Measurements from ENCODE around the gene SNRPD2.

SNRPD2 gene

DNA sequence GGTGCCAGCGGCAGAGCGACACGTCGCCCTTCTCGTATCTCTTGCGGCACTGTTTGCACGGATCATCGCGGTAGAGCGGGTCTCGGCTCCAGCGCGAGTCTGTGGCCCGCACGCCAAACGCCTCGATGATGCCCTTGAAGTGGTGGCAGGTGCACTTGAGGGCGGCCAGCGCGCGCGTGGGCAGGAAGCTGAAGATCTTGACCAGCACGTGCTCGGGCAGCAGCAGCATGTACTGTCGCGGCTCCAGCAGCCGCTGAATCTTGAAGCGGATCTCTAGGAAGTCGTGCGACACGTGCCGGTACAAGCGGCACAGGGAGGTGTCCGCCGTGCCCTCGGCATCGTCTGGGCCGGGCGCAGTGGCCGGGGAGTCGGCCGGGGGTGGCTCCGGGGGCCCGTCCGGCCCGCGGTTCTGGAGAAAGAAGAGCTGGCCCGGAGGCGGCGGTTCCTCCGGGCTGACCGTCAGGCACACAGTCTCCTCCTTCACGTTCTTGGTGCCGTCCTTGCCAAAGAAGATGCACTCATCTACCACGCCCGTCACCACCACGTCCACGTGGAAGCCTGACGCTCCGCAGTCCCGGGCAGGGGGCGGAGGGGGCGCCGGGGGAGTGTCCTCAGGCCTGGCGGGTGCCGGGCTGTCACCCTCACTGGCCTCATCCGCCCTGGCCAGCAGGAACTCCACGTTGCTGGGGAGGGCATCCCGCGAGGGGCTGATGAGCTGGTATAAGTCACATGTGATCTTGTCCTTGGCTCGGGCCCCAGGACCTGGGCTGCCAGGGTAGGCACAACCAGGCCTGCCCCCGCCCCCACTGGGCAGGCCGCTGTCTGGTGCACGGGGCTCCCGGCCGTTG lies 20.3 kb upstream of the SNRPD2 start:
- H3K36me3 ChIP-seq (ENCODE audit: insufficient read depth, insufficient read length, low read length) = peaks cover 31% of the 10 kb centered on the region
- no peaks in the 10 kb centered on the region for H3K27me3 ChIP-seq (ENCODE audit: insufficient read depth, insufficient read length)
- no peak overlapping the region for H3K4me3 ChIP-seq (ENCODE audit: insufficient read length, low read depth)
- H3K9me3 ChIP-seq (ENCODE audit: insufficient read depth, low read length) = no peaks in the 10 kb centered on the region
- H3K4me1 ChIP-seq (ENCODE audit: insufficient read depth, insufficient read length) = peaks cover 4% of the 10 kb centered on the region
- DNase-seq (ENCODE audit: low read depth, low spot score) = no peak
- H3K9ac ChIP-seq (ENCODE audit: insufficient read length, low read depth) = no peak overlapping the region
- no peak for TF ChIP-seq SUZ12 (IDR thresholded peaks at IDR 0.05; ENCODE audit: extremely low read depth, insufficient read depth, insufficient read length)
- no peak for TF ChIP-seq YY1 (IDR thresholded peaks at IDR 0.05; ENCODE audit: insufficient read depth, insufficient read length)
- TF ChIP-seq ZNF274 (IDR thresholded peaks at IDR 0.05; ENCODE audit: low read depth, low read length) = no peak

DNA sequence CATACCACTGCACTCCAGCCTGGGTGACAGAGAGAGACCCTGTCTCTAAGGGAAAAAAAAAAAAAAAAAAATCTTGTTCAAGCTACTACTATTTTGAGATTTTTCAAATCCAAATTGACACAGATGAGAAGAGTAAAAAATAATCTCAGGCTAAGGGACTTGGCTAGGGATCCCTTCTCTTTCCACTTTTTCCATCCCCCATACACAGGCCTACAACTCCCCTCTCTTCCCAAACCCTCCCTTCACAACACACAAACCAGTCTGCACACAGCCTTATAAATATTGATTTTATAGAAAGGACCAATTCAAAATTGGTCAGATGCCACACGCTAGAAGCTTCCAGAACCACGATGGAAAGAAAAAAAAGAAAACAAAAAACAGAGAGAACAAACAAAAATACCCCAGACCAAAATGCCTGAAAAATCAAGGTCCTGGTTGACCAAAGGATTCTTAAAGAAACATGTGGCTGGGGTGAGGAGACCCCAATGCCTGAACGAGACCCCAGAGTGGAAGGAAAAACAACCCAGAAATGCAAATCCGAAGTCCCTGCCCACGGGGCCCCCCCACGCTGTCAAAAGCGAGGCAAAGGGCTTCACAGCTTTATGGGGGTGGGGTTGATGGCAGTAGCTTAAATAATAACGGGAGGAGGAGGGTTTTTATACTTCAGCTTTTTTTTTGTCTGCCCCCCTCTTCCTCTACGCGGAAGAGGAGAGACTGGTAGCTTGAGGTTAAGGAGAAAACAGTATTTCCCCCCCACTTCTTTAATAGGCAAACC lies 18.8 kb upstream of the SNRPD2 start:
- H3K4me3 ChIP-seq (ENCODE audit: insufficient read length, low read depth) = no peak overlapping the region
- peaks cover 4% of the 10 kb centered on the region for H3K4me1 ChIP-seq (ENCODE audit: insufficient read depth, insufficient read length)
- H3K27me3 ChIP-seq (ENCODE audit: insufficient read depth, insufficient read length) = no peaks in the 10 kb centered on the region
- no peak overlapping the region for H3K9ac ChIP-seq (ENCODE audit: insufficient read length, low read depth)
- peaks cover 31% of the 10 kb centered on the region for H3K36me3 ChIP-seq (ENCODE audit: insufficient read depth, insufficient read length, low read length)
- no peaks in the 10 kb centered on the region for H3K9me3 ChIP-seq (ENCODE audit: insufficient read depth, low read length)
- no peak for DNase-seq (ENCODE audit: low read depth, low spot score)
- no peak for TF ChIP-seq YY1 (IDR thresholded peaks at IDR 0.05; ENCODE audit: insufficient read depth, insufficient read length)
- TF ChIP-seq ZNF274 (IDR thresholded peaks at IDR 0.05; ENCODE audit: low read depth, low read length) = no peak
- no peak for TF ChIP-seq SUZ12 (IDR thresholded peaks at IDR 0.05; ENCODE audit: extremely low read depth, insufficient read depth, insufficient read length)

DNA sequence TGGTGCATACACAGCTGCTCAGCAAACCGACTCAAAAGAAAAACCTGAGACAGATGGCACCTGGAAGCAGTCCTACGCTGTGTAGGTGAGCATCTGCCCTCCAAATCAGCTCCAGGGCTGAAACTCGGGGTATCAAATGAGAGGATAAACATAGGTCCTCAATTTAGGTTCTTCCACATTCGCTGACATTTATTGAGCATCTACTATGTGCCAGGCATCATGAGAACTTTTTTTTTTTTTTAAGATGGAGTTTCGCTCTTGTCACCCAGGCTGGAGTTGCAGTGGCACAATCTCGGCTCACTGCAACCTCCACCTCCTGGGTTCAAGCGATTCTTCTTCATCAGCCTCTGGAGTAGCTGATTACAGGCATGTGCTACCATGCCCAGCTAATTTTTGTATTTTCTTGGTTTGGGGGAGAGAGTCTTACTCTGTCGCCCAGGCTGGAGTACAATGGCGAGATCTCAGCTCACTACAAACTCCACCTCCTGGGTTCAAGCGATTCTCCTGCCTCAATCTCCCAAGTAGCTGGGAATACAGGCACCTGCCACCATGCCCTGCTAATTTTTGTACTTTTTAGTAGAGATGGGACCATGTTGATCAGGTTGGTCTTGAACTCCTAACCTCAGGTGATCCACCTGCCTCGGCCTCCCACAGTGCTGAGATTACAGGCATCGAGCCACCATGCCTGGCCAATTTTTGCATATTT lies 14.1 kb upstream of the SNRPD2 start:
- Histone ChIP-seq H3K9ac (ENCODE audit: insufficient read length, low read depth) (no peak overlapping the region), H3K36me3 (ENCODE audit: insufficient read depth, insufficient read length, low read length) (peaks cover 23% of the 10 kb centered on the region), H3K27me3 (ENCODE audit: insufficient read depth, insufficient read length) (no peaks in the 10 kb centered on the region), H3K4me1 (ENCODE audit: insufficient read depth, insufficient read length) (no peaks in the 10 kb centered on the region), H3K9me3 (ENCODE audit: insufficient read depth, low read length) (no peaks in the 10 kb centered on the region), H3K4me3 (ENCODE audit: insufficient read length, low read depth) (no peak overlapping the region)
- DNase-seq (ENCODE audit: low read depth, low spot score) = no peak
- TF ChIP-seq YY1 (IDR thresholded peaks at IDR 0.05; ENCODE audit: insufficient read depth, insufficient read length) = no peak
- TF ChIP-seq SUZ12 (IDR thresholded peaks at IDR 0.05; ENCODE audit: extremely low read depth, insufficient read depth, insufficient read length) = no peak
- no peak for TF ChIP-seq ZNF274 (IDR thresholded peaks at IDR 0.05; ENCODE audit: low read depth, low read length)

DNA sequence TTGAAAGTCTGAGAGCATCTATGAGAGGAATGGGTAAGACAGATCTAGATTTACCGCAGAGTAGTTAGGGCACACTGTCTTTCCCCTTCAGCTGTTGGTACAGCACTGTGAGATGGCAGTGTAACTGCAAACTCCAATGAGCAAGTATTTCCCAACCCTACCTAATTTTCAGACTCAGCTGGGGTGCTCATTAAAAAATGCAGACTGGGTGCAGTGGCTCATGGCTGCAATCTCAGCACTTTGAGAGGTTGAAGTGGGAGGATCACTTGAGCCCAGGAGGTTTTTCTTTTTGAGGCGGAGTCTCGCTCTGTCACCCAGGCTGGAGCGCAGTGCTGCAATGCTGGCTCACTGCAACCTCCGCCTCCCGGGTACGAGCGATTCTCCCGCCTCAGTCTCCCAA lies 13.4 kb upstream of the SNRPD2 start:
- H3K4me3 ChIP-seq (ENCODE audit: insufficient read length, low read depth) = no peak overlapping the region
- peaks cover 22% of the 10 kb centered on the region for H3K36me3 ChIP-seq (ENCODE audit: insufficient read depth, insufficient read length, low read length)
- TF ChIP-seq ZNF274 (IDR thresholded peaks at IDR 0.05; ENCODE audit: low read depth, low read length) (no peak), YY1 (IDR thresholded peaks at IDR 0.05; ENCODE audit: insufficient read depth, insufficient read length) (no peak), SUZ12 (IDR thresholded peaks at IDR 0.05; ENCODE audit: extremely low read depth, insufficient read depth, insufficient read length) (no peak)
- DNase-seq (ENCODE audit: low read depth, low spot score) = no peak
- H3K4me1 ChIP-seq (ENCODE audit: insufficient read depth, insufficient read length) = no peaks in the 10 kb centered on the region
- no peak overlapping the region for H3K9ac ChIP-seq (ENCODE audit: insufficient read length, low read depth)
- no peaks in the 10 kb centered on the region for H3K9me3 ChIP-seq (ENCODE audit: insufficient read depth, low read length)
- H3K27me3 ChIP-seq (ENCODE audit: insufficient read depth, insufficient read length) = no peaks in the 10 kb centered on the region

DNA sequence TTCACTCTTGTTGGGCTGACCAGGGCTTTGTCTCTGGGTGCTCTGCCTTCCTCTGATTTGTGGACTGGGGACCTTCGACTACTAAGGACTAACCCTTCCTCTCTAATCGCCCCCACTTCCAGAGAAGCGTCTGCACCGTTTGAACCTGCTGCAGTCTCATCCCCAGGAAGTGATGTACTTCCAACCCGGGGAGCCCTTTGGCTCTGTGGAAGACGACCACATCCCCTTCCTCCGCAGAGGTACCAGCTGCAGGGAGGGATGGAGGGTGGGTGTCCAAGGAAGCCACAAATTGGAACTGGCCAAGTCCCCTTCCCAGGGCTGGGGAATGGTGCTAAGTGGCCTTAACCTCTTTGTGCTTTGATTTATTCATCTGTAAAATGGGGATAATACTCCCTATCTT lies 9.9 kb upstream of the SNRPD2 start:
- Histone ChIP-seq H3K9ac (ENCODE audit: insufficient read length, low read depth) (no peak overlapping the region), H3K36me3 (ENCODE audit: insufficient read depth, insufficient read length, low read length) (peaks cover 31% of the 10 kb centered on the region), H3K27me3 (ENCODE audit: insufficient read depth, insufficient read length) (no peaks in the 10 kb centered on the region), H3K4me3 (ENCODE audit: insufficient read length, low read depth) (no peak overlapping the region), H3K4me1 (ENCODE audit: insufficient read depth, insufficient read length) (no peaks in the 10 kb centered on the region), H3K9me3 (ENCODE audit: insufficient read depth, low read length) (no peaks in the 10 kb centered on the region)
- DNase-seq (ENCODE audit: low read depth, low spot score) = no peak
- TF ChIP-seq ZNF274 (IDR thresholded peaks at IDR 0.05; ENCODE audit: low read depth, low read length) (no peak), SUZ12 (IDR thresholded peaks at IDR 0.05; ENCODE audit: extremely low read depth, insufficient read depth, insufficient read length) (no peak), YY1 (IDR thresholded peaks at IDR 0.05; ENCODE audit: insufficient read depth, insufficient read length) (no peak)

DNA sequence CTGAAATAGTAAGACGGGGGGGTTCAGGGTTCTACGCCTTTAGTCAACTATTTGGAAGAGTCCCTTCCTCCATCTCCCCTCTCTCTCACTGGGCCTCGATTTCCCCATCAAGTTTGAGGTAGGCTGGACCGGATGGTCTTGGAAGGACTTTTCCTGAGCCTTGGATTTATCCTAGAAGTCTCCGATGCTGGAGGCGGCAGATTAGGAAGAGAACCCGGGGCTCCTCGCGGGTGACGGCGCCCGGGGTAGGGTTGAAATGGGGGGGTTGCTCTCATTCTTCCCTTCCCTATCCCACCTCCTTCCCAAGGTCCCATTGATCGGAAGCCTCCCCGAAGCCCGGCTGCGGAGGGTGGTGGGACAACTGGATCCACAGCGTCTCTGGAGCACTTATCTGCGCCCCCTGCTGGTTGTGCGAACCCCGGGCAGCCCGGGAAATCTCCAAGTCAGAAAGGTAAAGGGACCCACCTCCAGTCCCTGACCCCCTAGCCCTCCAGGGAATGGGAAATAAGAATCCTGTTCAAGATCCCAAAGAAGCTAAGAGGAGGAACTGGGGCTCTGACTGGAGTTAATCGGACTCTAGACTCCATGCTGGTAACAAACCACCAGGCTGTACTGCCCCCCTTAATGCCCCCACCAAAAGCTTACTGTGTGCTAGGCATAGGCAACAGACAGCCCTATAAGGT lies 1.5 kb upstream of the SNRPD2 start:
- DNase-seq (ENCODE audit: low read depth, low spot score) = no peak
- Histone ChIP-seq H3K27me3 (ENCODE audit: insufficient read depth, insufficient read length) (no peaks in the 10 kb centered on the region), H3K4me1 (ENCODE audit: insufficient read depth, insufficient read length) (peaks cover 2% of the 10 kb centered on the region), H3K9ac (ENCODE audit: insufficient read length, low read depth) (peak overlapping the region; percentile 97), H3K4me3 (ENCODE audit: insufficient read length, low read depth) (peak overlapping the region; percentile 88), H3K36me3 (ENCODE audit: insufficient read depth, insufficient read length, low read length) (peaks cover 42% of the 10 kb centered on the region), H3K9me3 (ENCODE audit: insufficient read depth, low read length) (no peaks in the 10 kb centered on the region)
- TF ChIP-seq SUZ12 (IDR thresholded peaks at IDR 0.05; ENCODE audit: extremely low read depth, insufficient read depth, insufficient read length) (no peak), YY1 (IDR thresholded peaks at IDR 0.05; ENCODE audit: insufficient read depth, insufficient read length) (no peak)

Measured in NT2/D1 (cell line).